HG02610 (cell line): ENCODE data around the gene ACAD10.
"Not testable (repeated sequence)": the region's sequence is repeated elsewhere in the genome, so short reads cannot be mapped to it uniquely, and the experiment has no call there.

ENCODE experiments used
- ATAC-seq: cut with Tn5 transposase; IDR thresholded peaks from one replicate; pipeline ENCODE4 v1.9.1; 2021; ENCODE audit warnings: mild to moderate bottlenecking, moderate library complexity; ENCODE audit not compliant: unreplicated experiment

Gene ACAD10

DNA sequence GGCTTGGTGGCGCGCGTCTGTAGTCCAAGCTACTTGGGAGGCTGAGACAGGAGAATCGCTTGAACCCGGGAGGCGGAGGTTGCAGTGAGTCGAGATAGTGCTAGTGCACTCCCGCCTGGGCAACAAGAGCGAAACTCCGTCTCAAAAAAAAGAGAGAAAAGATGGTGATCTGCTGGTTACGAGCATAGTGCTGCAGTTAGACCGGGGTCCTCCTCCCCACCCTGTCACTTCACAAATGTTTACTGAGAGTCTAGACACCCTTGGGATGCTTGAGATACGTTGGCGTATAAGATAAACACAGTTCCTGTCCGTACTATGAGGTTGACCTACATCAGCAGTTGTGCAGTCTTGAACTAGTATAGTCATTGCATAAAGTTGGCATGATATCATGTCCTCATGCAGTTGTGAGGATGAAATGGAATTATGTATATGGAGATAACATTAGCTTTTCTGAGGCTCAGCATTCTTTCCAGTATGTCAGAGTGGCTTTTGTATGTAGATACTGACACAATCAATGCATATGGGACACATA, 787 bp downstream of the ACAD10 start:
- ATAC-seq = no peak

DNA sequence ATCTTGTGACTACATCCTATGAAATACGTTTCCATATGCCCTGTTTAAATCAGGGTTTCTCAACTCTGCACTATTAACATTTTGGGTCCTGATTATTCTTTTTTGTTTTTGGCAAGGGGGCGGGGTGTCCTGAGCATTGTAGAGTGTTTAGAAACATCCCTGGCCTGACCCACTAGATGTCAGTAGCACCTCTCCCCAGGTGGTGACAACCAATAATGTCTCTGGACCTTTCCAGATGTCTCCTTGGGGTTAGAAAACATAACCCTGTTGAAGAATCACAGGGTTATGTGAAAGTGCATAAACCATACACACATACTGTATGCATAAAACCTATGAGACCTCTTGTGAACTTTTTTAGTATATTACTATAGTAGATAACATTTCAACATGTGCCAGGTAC, 1.4 kb downstream of the ACAD10 start:
- ATAC-seq = no peak

DNA sequence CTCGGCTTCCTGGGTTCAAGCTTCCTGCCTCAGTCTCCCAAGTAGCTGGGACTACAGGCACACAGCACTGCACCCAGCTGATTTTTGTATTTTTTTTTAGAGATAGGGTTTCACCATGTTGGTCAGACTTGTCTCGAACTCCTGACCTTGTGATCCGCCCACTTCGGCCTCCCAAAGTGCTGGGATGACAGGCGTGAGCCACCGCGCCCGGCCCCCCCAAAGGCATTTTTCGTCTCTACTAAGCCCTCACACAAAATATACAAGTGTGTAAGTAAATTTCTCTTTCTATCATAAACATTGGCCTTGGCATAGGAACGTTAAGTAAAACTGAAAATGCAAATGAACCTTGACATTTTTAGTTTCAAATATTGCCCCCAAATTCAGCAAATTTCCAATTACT, 2.1 kb downstream of the ACAD10 start:
- ATAC-seq = no peak

DNA sequence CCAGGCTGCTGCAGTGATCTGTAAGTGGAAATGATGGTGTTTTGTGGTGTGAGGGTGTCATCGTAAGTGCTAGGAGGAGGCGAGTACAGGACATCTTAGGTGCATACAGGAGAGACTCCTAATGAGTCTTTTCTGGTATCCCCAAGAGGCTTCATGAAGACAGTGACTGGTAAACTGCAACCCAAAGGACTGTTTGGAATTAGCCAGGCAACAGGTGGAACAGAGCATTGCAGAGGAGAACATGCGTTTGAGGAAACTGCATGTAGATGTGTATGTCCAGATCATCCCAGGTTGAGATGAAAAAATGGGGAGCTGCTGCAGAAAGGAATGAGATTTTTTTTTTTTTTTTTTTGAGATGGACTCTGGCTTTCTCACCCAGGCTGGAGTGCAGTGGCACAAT, 5.4 kb downstream of the ACAD10 start:
- no peak for ATAC-seq

DNA sequence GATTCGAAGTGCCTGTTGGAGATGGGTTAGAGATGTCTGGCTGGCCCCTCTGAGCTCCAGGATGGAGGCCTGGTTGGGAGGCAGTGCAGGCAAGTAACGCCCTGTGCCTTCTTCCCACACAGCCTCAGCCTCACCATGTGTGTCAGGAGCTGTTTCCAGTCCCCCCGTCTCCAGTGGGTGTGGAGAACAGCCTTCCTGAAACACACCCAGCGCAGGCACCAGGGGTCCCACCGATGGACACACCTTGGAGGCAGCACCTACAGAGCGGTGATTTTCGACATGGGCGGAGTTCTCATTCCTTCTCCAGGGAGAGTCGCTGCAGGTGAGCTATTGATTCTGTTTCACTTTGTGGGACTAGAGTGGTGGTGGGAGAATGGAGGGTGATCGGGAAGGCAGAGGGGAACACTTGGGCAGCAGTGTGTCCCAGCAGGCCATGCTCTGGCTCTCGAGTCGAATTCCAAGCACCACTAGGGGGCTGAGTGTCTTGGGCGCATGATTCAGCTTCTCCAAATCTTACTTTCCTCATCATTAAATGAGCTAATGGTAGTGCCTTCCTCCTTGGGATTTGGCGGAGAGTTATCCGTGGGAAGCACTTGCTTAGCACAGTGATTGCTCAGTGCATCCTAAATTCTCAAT, 6.8 kb downstream of the ACAD10 start:
- ATAC-seq = no peak

DNA sequence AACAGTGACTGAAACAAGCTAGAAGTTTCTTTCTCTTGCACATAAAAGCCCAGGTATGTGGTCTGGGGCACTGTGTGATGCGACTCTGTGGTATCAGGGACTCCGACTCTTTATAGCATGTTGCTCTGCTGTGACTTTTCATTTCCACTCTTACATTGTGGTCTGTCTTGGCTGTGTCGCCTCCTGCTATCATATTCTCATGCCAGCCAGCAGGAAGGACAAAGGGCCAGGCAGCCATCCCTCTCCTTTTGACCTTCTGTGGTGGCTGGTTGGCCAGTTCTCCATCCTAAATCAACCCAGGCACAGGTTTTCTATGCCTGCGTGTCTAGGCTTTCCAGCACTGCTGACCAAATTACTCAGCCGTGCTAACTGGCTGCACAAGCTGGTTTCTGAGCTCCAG, 8.0 kb downstream of the ACAD10 start:
- no peak for ATAC-seq

DNA sequence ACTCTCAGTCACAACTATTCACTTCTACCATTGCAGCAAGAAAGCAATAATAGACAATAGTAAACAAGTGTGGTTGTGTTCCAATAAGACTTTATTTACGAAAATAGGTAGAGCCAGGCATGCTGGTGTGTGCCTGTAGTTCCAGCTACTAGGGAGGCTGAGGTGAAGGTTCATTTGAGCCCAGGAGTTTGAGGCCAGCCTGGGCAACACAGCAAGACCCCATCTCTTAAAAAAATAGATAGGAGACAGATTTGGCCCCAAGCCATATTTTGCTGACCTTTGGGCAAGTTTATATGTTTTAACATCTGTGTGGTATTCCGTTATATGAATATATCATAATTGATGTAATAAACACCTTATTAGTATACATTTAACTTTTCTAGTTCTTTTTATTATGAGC, 14.1 kb downstream of the ACAD10 start:
- no peak for ATAC-seq

DNA sequence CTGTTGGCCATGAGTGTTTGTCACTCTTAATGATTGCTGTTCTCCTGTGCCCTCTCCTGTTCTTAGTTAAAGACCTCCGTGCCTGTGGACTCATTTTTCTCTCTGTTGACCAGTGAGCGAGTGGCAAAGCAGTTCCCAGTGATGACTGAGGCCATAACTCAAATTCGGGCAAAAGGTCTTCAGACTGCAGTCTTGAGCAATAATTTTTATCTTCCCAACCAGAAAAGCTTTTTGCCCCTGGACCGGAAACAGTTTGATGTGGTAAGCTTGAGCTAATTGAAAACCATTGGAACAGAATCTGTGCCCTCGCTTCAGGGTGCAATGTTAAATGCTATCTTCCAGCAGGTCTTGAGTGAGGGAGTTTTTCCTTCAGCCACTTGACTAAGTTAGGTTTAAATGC, 19.8 kb downstream of the ACAD10 start:
- no peak for ATAC-seq

DNA sequence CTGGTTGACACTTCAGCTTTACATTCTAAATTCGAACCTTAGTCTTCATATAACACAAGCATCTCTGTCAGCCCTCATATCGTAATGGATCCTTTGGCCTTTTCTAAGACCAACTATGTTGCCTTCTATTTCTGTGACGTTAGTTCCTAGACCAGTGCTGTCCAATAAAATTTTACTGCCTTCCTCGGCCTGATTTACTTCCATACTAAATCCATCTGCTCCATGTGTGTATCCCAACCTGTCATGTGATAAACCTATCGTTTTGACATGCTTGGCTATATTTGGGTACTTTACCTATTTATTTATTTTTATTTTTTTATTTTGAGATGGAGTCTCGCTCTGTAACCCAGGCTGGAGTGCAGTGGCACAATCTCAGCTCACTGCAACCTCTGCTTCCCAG, 20.3 kb downstream of the ACAD10 start:
- ATAC-seq = no peak

DNA sequence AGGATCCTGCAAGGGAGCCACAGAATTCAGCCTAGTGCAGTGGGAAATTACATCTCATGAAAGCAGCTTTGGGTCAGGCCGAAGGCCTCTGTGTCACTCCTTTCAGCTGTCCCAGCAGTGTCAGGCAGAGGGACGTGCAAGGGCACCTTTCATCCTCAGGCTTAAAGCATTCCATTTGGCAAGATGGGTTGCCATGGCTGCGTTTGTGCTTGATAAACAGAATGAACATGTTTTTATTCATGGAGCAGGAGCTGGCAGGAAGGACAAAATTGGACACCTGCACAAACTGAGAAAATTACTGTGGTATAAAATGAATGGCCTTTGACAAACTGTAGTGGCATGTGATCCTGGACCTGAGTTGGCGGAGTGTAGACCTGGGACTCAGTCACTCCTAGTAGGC, 29.4 kb downstream of the ACAD10 start:
- no peak for ATAC-seq

DNA sequence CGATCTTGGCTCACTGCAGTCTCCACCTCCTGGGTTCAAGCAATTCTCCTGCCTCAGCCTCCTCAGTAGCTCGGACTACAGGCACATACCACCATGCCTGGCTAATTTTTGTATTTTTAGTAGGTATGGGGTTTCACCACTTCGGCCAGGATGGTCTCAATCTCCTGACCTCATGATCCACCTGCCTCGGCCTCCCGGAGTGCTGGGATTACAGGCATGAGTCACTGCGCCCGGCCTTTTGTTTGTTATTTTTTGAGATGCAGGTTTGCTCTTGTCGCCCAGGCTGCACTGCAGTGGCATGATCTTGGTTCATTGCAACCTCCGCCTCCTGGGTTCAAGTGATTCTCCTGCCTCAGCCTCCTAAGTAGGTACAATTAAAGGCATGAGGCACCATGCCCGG, 33.5 kb downstream of the ACAD10 start:
- ATAC-seq = not testable (repeated sequence)

DNA sequence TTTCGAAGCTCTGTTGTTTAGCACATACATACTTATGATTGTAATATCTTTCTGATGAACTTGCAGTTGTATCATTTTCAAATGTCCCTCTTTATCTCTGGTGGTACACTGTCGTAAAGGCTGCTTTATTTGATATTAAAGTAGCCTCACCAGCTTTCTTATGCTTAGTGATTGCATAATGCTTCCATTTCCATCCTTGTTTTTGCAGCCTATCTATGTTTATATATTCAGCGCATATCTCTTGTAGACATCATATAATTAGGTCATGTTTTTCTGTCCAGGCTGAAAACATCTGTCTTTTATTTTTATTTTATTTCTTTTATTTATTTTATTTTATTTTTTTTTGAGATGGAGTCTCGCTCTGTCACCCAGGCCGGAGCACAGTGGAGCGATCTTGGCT, 34.6 kb downstream of the ACAD10 start:
- ATAC-seq = no peak

DNA sequence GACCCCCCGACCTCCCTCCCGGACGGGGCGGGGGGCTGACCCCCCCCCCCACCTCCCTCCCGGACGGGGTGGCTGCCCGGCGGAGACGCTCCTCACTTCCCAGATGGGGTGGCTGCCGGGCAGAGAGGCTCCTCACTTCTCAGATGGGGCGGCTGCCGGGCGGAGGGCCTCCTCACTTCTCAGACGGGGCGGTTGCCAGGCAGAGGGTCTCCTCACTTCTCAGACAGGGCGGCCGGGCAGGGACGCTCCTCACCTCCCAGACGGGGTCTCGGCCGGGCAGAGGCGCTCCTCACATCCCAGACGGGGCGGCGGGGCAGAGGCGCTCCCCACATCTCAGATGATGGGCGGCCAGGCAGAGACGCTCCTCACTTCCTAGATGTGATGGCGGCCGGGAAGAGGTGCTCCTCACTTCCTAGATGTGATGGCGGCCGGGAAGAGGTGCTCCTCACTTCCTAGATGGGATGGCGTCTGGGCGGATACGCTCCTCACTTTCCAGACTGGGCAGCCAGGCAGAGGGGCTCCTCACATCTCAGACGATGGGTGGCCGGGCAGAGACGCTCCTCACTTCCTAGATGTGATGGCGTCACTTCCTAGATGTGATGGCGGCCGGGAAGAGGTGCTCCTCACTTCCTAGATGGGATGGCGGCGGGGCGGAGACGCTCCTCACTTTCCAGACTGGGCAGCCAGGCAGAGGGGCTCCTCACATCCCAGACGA, 38.0 kb downstream of the ACAD10 start:
- not testable (repeated sequence) for ATAC-seq

DNA sequence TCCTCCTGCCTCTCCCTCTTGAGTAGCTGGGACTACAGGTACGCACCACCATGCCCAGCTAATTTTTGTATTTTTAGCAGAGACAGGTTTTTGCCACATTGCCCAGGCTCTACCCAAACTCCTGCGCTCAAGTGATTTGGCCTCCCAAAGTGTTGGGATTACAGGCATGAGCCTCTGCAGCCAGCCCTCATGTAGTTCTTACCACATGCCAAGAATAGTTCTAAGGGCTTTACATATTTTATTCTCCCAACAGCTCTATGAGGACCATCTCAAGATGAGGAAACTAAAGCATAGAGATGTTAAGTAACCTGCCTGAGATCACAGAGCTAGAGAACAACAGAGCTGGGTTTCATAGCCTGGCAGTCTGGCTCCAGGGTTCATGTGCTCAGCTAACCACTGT, 42.9 kb downstream of the ACAD10 start:
- no peak for ATAC-seq

DNA sequence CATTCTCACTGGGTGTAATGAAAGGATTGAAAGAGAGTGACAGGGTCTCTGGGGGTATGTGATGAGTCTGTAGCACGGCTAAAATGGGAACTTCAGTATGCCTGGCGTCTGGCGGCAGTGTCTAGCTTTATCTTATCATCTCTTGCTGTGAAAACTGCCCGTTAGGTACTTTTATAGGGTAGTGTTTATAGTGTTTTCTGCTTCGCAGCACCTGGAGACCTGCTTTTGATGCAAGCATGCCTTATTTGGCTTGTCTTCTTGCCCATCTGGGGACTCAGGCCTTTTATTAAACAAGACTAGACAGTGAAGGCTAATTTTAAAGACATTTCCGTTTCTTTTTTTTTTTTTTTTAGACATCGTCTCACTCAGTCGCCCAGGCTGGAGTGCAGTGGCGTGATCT, 44.6 kb downstream of the ACAD10 start:
- ATAC-seq = no peak

DNA sequence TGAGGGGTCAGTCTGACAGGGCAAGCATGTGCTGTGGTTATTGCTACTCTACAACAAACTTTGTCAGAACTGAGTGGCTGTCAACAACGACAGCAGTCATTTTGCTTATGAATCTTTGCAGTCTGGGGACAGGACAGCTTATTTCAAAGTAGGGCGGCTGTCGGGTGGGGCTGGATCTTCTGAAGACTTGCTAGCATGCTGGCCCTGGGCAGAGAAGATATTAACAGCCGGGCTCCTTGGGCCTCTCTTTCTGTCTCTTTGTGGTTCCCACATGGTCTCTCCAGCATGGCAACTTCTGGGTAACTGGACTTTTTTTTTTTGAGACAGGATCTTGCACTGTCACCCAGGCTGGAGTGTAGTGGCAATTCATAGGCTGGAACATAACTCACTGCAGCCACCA, 46.9 kb downstream of the ACAD10 start:
- no peak for ATAC-seq

DNA sequence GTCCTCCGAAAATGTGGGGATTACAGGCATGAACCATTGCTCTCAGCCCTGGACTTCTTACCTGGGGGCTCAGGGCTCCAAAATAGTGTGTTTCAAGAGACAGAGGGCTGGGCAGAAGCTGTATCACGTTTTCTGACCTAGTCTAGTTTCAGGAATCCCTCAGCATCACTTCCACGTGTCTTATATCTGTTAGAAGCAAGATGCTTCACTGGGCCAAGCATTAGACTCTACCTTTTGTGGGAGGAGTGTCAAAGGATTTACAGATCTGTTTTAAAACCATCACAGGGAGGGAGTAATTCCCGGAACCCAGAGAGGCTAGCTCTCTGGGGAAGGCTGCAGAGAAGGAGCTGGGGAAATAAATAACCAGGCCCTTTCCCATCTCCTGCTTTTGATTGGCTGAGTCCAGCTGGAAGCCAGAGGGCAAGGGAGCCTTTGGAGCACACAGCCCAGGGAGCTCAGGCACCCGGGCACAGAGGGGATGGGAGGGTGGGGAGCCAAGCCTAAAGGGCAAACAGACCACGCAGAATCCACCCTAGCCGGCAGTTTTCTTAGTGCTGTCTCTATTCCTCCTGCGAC, 47.6 kb downstream of the ACAD10 start:
- no peak for ATAC-seq

DNA sequence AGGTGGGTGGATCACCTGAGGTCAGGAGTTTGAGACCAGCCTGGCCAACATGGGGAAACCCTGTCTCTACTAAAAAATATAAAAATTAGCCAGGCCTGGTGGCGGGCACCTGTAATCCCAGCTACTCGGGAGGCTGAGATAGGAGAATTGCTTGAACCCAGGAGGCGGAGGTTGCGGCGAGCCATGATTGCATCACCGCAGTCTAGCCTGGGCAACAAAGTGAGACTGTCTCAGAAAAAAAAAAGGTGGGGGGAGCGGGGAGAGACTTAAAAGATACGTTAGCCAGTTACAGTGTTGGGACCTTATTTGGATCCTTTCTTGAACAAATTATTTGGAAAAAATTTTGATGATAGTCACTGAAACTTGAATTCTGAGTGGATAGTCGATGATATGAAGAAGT, 53.7 kb downstream of the ACAD10 start:
- not testable (repeated sequence) for ATAC-seq

DNA sequence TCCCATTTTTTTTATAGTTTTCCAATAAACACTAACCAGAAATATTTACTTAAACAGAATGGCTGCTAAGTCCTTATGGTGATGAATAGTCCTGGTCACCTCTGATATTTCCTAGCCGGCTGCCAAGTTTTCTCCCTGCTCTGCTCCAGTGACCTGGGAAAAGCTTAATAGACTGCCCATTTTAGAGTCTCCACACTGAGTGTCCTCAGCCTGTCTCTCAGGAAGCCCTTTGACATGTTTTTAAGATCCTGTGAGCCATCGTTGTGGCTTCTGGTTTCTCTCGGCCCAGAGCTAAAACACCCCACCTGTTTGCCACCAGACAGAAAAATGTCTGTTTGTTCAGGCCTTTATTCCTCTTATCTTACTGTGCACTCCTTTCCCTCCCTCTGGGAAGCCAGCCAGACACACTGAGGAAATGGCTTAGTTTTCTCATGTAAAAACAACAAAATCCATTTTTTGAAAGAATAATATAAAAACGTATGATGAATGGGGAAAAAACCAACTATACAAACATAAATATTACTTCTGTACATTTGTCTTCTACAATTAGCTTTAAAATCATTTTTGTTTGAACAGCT, 55.5 kb downstream of the ACAD10 start:
- no peak for ATAC-seq

DNA sequence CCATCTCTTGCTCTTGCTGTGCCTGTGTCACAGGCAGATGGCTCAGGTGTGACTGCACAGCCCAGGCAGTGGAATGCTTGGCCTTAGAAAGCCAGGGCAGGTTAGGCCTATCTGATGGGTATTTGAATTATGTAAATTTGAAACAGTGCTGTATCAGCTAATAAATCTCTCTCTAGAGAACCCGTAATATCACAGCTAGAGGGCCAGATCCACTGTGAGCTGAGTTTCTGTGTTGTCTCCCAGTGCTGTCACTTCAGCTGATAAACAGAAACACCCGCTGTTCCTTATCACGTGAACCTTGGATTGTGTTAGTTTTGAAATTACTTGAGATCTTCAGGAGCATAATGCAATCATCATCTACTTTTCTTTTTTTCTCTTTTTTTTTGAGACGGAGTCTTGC, 59.4 kb downstream of the ACAD10 start:
- no peak for ATAC-seq

DNA sequence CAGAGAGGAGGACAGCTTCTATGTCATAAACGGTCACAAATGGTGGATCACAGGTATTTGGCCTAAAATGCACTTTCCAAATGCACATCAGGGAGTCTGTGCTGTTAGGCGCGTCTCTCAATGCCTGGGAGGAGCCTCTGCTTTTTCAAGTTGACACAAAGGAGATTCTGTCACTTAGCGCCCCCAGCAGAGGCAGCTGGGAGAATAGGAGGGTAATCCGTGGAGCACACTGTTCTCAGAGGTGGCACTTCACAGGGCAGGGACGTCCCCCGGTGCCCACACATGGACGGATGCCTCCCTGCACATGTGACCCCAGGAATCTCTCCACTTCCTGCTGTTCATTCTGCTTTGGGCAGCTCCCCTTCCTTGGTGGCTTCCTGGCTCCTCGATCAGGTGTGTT, 61.5 kb downstream of the ACAD10 start:
- ATAC-seq = no peak

DNA sequence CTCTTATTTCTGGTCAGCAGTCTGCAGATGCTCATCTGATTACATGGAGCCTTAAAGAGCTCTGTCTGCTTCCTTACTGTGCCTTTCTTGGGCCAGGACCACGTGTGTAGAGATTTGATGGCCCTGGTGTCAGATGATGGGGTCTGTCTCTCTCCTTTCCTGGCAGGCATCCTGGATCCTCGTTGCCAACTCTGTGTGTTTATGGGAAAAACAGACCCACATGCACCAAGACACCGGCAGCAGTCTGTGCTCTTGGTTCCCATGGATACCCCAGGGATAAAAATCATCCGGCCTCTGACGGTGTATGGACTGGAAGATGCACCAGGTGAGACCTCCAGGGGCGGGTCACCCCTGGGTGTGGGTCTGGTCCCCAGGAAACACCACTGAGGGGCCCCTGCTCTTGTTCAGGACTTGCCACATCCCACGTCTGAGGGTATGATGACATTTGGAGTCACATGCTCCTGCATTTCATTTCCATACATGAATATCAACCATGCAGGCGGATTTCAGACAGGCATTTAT, 62.4 kb downstream of the ACAD10 start:
- ATAC-seq = no peak
